Natural killer cell treated with Interleukin-12 subunit alpha and Interleukin-12 subunit beta and Interleukin-15 and Interleukin-18, amount 100 ng/mL, for 72 hours (primary cell): ENCODE data around the gene LCNL1. TPM values are rescaled to one million over a fixed set of nuclear protein-coding genes. Genes with fewer than 3 reads are reported as not detected.
A peak's percentile ranks its signal among the peaks of the same experiment; 100 is the strongest.

Experiments
- ATAC-seq, 2 donors: fragments of 150-1000 bp; cut with Tn5 transposase in 1 of 2; sonication (Bioruptor Pico), chemical (Tn5 transposase) in 1 of 2; 2 replicates each; pipeline ENCODE4 v1.10.0; 2021
- DNase-seq: peaks from one replicate; pipeline ENCODE4 v3.0.0; 2022; ENCODE audit warnings: low spot score
- H3K27ac Mint-ChIP-seq, 2 donors: 1 replicate in 1 of 2; 2 replicates in 1 of 2; pipeline ENCODE4 v1.8.0; 2022; ENCODE audit warnings: mixed read lengths in 2 of 2, mild to moderate bottlenecking in 1 of 2, moderate library complexity in 1 of 2
- H3K27me3 Mint-ChIP-seq, 2 donors: 1 replicate in 1 of 2; 2 replicates in 1 of 2; pipeline ENCODE4 v1.8.0; 2022; ENCODE audit warnings: mixed read lengths in 2 of 2
- H3K36me3 Mint-ChIP-seq: one replicate; pipeline ENCODE4 v1.8.0; 2022; ENCODE audit warnings: mixed read lengths
- H3K4me1 Mint-ChIP-seq, 2 donors: 1 replicate in 1 of 2; 2 replicates in 1 of 2; pipeline ENCODE4 v1.8.0; 2022; ENCODE audit warnings: low read depth in 2 of 2, mixed read lengths in 2 of 2, mild to moderate bottlenecking in 1 of 2
- H3K4me3 Mint-ChIP-seq: one replicate; pipeline ENCODE4 v1.8.0; 2022; ENCODE audit warnings: mixed read lengths
- H3K9me3 Mint-ChIP-seq: 2 replicates; pipeline ENCODE4 v1.8.0; 2022; ENCODE audit warnings: mixed read lengths
- total RNA-seq, 2 donors: library from RNA; stranded (reverse); gene quantifications; one replicate each; pipeline ENCODE4 v1.2.3, GENCODE V29; 2022

The LCNL1 gene
- total RNA-seq, 2 donors from 2014 or later: 0.21 TPM; not detected in 1

DNA sequence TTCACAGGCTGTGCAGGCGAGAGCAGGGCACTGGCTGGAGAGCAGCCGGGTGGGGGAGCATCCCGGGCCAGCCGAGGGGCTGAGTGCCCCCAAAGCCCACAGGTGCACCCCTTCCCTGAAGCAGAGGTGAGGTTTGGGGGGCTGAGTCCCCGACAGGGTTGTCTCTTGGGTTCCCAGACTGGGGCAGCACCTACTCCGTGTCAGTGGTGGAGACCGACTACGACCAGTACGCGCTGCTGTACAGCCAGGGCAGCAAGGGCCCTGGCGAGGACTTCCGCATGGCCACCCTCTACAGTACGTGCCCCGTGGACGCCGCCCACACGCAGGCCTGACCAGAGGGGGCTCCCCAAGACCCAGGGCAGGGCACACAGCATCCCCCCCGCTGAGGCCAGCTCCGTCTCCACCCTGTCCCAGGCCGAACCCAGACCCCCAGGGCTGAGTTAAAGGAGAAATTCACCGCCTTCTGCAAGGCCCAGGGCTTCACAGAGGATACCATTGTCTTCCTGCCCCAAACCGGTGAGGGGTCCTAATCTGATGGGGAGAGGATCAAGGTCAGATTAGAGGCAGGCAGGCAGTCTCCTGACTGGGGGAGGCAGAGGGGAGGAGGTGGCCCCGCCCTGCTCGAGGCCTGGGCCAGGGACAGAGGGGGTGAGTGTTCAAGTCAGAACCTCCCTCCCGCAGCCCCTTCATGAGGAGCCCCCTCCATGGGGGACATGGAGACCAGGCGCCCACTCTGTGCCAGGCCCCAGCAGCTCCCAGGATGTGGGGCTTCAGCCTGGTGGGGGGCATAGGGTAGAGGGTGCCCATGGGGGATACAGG is 2.8 kb upstream of the LCNL1 start:
- no peak for ATAC-seq
- no peak for DNase-seq
- Mint-ChIP-seq H3K36me3 (no peaks in the 10 kb centered on the region), H3K27ac (no peak overlapping the region), H3K9me3 (no peaks in the 10 kb centered on the region), H3K27me3 (peaks cover 5 to 9% of the 10 kb centered on the region in 2 donors), H3K4me1 (peaks cover 12 to 17% of the 10 kb centered on the region in 2 donors), H3K4me3 (no peak overlapping the region)

DNA sequence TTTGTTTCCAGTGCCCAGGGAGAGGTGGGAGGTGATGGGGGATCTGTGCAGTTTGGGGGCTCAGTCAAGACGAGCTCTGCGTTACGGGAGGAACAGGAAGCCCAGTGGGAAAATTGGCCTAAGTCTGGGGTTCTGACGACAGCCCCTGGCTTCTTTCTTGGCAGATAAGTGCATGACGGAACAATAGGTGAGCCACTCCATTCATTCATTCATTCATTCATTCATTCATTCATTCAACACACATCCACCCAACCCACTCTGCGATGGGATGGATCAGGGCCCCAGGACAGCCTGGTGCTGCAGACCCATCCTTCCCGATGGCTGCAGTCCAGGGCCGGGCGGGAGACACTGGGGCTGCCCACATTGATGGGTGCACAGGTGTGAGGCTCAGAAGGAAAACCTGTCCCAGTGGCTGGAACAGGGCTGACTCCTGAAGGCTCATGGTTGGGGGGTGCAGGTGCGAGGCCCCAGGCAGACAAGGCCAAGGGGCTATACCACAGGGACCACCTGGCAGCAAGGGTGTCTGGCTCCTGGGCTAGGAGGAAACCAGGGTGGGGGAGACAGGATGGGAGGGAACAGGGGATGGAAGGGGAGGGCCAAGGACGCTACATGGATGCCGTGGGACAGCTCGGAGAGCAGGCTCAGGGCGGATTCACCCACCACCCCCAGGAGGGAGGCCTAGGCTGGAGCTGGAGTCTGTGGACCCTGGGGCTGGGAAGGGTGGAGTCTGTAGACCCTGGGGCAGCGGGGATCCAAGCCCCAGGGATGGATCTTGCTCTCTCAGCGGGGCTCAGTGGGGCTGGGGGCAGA is 1.9 kb upstream of the LCNL1 start:
- H3K27me3 Mint-ChIP-seq: peaks cover 5 to 9% of the 10 kb centered on the region in 2 donors
- no peak overlapping the region for H3K4me3 Mint-ChIP-seq
- DNase-seq (no peak), ATAC-seq (no peak)
- no peaks in the 10 kb centered on the region for H3K36me3 Mint-ChIP-seq
- peaks cover 6 to 10% of the 10 kb centered on the region in 2 donors for H3K4me1 Mint-ChIP-seq
- no peaks in the 10 kb centered on the region for H3K9me3 Mint-ChIP-seq
- no peak overlapping the region for H3K27ac Mint-ChIP-seq

DNA sequence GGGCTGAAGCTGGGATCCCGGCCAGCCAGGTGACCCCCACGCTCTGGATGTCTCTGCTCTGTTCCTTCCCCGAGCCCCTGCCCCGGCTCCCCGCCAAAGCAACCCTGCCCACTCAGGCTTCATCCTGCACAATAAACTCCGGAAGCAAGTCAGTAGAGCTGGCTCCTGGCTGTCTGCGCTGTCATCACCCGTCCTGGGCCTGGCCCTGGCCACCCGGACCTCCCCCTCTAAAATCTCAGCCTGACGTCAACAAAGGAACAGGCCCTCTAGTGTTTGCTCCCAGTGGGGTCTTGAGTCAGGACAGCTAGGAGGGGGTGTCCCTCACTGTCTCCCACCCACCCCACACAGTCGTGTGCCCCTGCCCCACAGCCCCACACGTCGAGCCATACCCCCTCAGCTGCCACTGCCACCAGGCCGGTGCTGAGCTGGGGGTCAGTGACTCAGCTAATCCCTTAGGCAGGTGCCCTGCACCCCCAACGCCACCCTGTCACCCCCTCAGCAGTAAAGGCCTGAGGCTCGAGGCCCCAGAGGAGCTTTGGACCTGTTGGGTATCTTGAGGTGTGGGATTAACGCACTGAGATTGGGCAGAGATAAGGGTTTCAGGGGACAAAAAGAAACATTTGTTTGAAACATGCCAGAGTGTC is 1.1 kb upstream of the LCNL1 start:
- peaks cover 4 to 6% of the 10 kb centered on the region in 2 donors for H3K4me1 Mint-ChIP-seq
- H3K4me3 Mint-ChIP-seq: no peak overlapping the region
- no peaks in the 10 kb centered on the region for H3K36me3 Mint-ChIP-seq
- peaks cover 5 to 9% of the 10 kb centered on the region in 2 donors for H3K27me3 Mint-ChIP-seq
- ATAC-seq (no peak), DNase-seq (no peak)
- no peaks in the 10 kb centered on the region for H3K9me3 Mint-ChIP-seq
- H3K27ac Mint-ChIP-seq: no peak overlapping the region

DNA sequence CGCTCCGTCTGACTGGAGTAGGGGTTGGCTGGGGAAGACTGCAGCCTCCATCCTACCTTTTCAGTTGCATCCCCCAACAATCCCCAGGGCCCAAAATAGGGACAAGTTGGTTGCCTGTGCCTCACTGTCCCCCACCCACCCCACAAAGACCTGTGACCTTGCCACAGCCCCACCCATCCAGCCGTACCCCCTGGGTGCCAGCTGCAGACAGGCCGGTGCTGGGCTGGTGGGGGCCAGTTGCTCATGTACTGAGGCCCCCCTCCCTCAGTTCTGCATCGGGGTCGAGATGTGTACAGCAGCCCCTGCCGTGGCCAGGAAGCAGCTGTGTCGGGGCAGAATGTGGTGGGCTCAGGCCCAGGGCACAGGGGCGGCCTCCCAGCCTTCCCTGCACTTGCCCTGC is 374 bp downstream of the LCNL1 start:
- ATAC-seq (no peak), DNase-seq (no peak)
- no peak overlapping the region for H3K27ac Mint-ChIP-seq
- no peak overlapping the region for H3K4me3 Mint-ChIP-seq
- no peaks in the 10 kb centered on the region for H3K9me3 Mint-ChIP-seq
- H3K4me1 Mint-ChIP-seq: peaks cover 4 to 6% of the 10 kb centered on the region in 2 donors
- peaks cover 5 to 9% of the 10 kb centered on the region in 2 donors for H3K27me3 Mint-ChIP-seq
- H3K36me3 Mint-ChIP-seq: no peaks in the 10 kb centered on the region

DNA sequence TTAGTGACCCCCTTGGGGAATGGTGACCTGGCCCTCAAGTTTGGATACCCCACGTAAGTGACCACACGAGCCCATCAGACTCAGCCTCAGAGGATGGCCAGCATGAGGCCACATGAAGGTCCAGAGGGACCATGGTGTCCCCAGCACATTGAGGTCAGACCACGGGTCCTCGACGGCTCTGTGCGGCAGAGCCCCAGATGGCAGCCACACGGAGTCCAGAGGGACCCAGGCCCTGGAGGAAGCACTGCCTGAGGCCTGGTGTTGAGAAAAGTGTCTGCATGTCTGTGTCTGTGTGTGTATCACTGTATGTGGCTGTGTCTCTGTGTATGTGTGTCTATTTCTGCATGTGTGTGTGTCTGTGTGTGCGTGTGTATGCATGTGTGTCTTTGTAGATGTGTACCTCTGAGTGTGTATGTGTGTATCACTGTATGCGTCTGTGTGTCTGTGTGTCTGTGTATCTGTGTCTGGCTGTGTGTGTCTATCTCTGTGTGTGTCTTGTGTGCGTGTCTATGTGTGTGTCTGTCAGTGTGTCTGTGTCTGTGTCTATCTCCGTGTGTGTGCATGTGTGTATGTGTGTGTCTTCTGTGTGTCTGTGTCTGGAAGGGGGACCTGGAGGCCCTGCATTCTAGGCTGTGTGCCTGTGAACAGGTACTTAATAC is 992 bp downstream of the LCNL1 start:
- Mint-ChIP-seq H3K27ac (no peak overlapping the region), H3K27me3 (peaks cover 5 to 9% of the 10 kb centered on the region in 2 donors), H3K36me3 (no peaks in the 10 kb centered on the region), H3K9me3 (no peaks in the 10 kb centered on the region), H3K4me3 (peak overlapping the region; percentile 2), H3K4me1 (peaks cover 4 to 6% of the 10 kb centered on the region in 2 donors)
- no peak for DNase-seq
- no peak for ATAC-seq

DNA sequence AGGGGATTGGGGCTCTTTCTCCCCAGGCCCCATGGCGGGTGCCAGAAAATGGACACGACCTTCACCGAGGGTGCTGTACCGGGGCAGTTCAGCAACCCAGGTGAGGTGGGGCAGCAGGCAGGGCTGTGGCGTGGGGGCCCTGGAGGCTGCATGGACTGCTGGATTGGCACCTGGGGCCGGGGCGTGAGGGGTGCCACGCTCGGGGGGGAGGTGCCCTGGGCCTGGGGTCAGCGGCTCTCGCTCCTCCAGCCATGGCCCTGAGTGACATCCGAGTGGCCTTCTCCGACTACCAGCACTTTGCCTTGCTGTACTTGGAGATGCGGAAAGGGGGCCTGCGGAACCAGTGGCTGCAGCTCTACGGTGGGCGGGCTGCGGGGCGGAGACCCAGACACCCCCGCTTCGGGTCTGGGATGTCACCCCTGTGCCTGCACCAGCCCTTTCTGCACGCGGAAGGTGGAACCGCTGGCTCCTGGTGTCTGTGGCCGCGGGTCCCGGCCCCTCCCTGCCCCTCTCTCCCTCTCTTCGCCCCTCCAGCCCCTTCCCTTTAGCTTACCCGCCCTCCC is 1.8 kb downstream of the LCNL1 start:
- Mint-ChIP-seq H3K4me1 (peaks cover 4 to 6% of the 10 kb centered on the region in 2 donors), H3K36me3 (no peaks in the 10 kb centered on the region), H3K4me3 (no peak overlapping the region), H3K9me3 (no peaks in the 10 kb centered on the region), H3K27ac (no peak overlapping the region), H3K27me3 (peaks cover 5 to 9% of the 10 kb centered on the region in 2 donors)
- no peak for DNase-seq
- ATAC-seq: no peak

DNA sequence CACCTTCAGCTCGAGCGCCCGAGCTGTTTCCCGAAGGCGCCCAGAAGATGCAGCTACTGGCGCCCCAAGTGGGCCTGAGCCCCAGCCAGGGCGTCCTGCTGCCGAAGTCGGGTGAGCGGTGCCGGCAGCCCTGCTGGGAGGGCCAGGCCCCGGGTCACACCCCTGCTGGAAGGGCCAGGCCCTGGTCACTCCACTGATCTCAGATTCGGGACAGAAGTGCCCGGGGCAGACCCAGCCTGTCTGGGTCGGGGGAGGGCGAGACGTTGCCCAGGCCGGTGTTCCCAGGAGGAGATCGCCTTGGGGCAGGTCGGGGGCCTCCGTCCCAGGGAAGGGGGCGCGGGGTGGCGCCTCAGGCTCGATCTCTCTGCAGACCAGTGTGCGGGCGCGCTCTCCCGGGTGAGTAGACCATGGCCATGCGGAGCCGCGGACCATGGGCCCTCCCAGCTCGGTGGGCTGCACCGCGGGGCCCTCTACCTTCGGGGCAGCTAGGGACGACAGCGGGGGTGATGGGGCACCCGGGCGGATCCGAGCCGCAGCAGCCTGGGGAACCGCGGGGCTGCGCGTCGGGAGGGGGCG is 2.3 kb downstream of the LCNL1 start:
- Mint-ChIP-seq H3K4me3 (no peak overlapping the region), H3K4me1 (peaks cover 6% of the 10 kb centered on the region in 2 donors), H3K27ac (no peak overlapping the region), H3K36me3 (no peaks in the 10 kb centered on the region), H3K27me3 (peaks cover 7 to 9% of the 10 kb centered on the region in 2 donors), H3K9me3 (no peaks in the 10 kb centered on the region)
- no peak for DNase-seq
- no peak for ATAC-seq

DNA sequence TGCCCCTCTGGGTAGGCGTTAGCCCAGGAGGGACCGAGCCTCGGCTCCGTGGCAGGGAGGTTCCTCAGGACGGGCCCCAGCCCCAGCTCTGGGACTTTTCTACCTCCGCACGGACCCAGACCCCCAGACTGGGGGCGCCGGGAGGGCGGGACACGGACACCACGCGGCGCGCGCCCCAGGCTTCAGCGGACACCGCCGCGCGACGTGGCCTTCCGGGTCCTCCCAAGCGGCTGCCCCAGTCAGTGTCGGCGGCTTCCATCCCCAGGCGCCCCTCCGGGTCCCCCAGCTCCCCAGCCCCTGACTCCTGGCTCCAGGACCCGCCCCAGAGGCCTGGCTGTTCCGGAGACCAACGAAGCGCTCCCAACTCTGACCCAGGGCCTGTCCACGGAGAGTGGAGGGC is 3.1 kb downstream of the LCNL1 start:
- DNase-seq (no peak), ATAC-seq (no peak)
- no peak overlapping the region for H3K27ac Mint-ChIP-seq
- H3K4me3 Mint-ChIP-seq: no peak overlapping the region
- peaks cover 10 to 13% of the 10 kb centered on the region in 2 donors for H3K4me1 Mint-ChIP-seq
- H3K27me3 Mint-ChIP-seq: peaks cover 7 to 9% of the 10 kb centered on the region in 2 donors
- no peaks in the 10 kb centered on the region for H3K9me3 Mint-ChIP-seq
- H3K36me3 Mint-ChIP-seq: no peaks in the 10 kb centered on the region

DNA sequence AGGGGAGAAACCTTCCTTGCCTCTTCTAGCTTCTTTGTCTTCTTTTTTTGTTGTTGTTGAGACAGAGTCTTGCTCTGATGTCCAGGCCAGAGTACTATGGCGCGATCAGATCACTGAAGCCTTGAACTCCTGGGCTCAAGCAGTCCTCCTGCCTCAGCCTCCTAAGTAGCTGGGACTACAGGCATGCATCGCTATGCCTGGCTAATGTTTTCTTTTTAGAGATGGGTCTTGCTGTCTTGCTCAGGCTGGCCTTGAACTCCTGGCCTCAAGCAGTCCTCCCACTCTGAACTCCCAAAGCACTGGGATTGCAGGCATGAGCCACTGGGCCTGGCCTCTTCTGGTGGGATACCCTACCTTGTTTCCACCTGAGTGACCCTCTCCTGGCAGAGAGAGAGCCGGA is 6.1 kb downstream of the LCNL1 start:
- H3K27ac Mint-ChIP-seq: no peak overlapping the region
- H3K9me3 Mint-ChIP-seq: no peaks in the 10 kb centered on the region
- no peak overlapping the region for H3K4me3 Mint-ChIP-seq
- DNase-seq (no peak), ATAC-seq (no peak)
- H3K27me3 Mint-ChIP-seq: peaks cover 5% of the 10 kb centered on the region in 2 donors
- no peaks in the 10 kb centered on the region for H3K36me3 Mint-ChIP-seq
- peaks cover 19 to 25% of the 10 kb centered on the region in 2 donors for H3K4me1 Mint-ChIP-seq

DNA sequence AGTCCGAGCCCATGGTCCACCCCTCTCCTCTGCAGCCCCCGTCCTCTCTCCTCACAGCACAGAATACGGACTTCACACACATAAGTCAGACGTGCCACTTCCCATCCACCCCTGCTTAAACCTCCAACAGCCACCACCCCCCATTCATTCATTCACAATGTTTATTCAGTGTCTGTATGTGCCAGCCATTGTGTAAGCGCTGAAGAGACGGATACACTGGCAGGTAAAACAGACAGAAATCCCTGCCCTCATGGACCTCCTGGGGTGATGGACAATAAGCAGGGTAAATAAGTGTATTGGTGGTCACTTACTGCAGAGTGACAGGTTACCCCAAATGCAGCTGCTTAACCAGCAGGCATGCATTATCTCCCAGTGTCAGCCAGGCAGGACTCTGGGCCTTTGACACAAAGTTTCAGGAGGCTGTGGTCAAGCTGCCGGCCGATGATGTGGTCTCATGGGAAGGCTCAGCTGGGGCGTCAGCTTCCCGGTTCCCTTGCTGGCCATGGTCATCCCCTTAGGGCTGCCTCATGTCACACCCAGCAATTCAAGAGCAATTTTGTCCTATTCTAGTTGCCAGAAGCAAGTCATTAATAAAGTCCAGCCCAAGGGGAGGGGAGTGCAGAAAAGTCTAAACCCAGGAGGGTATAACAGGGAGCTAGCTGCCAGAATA is 7.6 kb downstream of the LCNL1 start:
- no peaks in the 10 kb centered on the region for H3K9me3 Mint-ChIP-seq
- H3K36me3 Mint-ChIP-seq: no peaks in the 10 kb centered on the region

DNA sequence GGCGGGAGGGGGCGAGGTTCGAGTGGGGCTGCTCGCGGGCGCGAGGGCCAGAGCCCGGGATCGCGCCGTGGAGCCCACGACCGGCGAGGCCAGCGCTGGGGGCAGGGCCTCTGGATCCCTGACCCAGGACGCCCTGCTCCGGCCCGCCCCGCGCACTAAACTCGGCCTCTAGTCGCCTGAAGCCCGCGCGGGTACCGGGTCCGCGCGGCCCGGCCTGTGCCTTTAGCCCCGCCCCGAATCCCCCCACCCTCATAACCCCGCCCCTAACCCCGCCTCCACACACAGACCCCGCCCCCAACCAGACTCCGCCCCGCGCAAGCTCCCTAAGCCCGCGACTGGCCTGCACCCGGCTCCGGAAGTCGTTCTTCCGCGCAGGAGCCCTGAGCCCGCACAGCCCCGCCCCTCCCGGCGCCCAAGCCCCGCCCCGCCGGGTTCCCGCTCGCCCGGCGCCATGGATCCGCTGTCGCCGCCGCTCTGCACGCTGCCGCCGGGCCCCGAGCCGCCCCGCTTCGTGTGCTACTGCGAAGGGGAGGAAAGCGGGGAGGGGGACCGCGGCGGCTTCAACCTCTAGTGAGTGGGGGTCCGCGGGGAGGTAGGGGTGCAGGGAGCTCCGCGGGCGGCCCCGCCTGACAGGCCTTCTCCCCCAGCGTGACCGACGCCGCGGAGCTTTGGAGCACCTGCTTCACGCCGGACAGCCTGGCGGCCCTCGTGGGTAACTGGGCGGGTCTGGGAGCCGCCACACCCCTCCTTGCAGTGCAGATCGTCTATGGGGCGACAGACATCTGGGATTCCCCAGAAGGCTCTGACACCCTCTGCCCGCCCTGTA is 9.4 kb downstream of the LCNL1 start, which contains the start of gene PAXX:
Gene PAXX, plus strand, starts transcription at position 430 of the 826 bp plus-strand sequence. Its CDS starts 22 bp downstream, at position 452.
- Mint-ChIP-seq H3K27me3 (peaks cover 0 to 2% of the 10 kb centered on the region in 2 donors), H3K36me3 (no peaks in the 10 kb centered on the region), H3K27ac (peak within 1 kb of the TSS; percentile 80 to 88), H3K9me3 (no peaks in the 10 kb centered on the region), H3K4me3 (peak within 1 kb of the TSS; percentile 81), H3K4me1 (peaks cover 18 to 27% of the 10 kb centered on the region in 2 donors)
- peak; percentile 96 for DNase-seq
- ATAC-seq: peak; percentile 91 to 94

More for the DNA sequence above, 7.6 kb downstream of the LCNL1 start:
- Mint-ChIP-seq H3K27ac (peak overlapping the region; percentile 60 to 80), H3K4me3 (peak overlapping the region; percentile 81), H3K4me1 (peaks cover 18 to 24% of the 10 kb centered on the region in 2 donors), H3K27me3 (peaks cover 0 to 2% of the 10 kb centered on the region in 2 donors)
- ATAC-seq (no peak), DNase-seq (no peak)
